HG03460 (cell line): ENCODE results near the gene FIG4.
"Not testable (repeated sequence)": the region's sequence is repeated elsewhere in the genome, so short reads cannot be mapped to it uniquely, and the experiment has no call there.

ENCODE experiments used
- ATAC-seq: cut with Tn5 transposase; IDR thresholded peaks from one replicate; pipeline ENCODE4 v1.9.1; 2021; ENCODE audit not compliant: unreplicated experiment

FIG4 gene

DNA sequence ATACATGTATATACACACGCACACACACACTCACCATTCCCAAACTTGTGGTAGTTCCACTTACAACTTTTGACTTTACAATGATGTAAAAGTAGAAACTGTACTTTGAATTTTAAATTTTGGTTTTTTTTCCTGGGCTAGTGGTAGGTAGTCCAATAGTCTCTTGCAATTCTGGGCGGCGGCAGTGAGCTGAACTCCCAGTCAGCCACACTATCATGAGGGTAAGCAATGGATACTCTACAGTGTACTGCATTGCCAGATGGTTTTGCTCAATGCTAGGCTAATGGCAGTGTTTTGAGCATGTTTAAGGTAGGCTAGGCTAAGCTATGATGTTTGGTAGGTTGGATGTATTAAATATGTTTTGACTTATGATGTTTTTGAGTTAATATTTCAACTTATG is 150.8 kb downstream of the FIG4 start:
- ATAC-seq: no peak

DNA sequence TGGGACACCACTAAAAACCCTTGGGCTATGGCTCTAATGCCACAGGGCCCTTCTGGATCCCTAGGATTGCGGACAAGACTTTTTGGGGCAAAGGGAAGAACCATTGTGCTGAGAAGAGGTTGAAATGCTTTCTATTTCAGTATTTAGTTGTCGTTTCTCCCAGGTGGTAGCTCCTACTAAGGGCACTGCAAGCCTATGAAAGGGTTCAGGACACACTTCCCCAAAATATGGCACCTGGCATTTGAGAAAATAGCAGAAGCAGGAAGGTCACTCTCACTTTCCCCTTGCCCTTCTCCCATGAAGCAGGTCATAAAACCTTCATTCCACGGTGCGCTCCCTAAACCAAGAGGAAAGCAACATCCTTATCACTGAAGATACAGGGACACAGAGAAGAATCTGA is 161.6 kb downstream of the FIG4 start:
- ATAC-seq: no peak

DNA sequence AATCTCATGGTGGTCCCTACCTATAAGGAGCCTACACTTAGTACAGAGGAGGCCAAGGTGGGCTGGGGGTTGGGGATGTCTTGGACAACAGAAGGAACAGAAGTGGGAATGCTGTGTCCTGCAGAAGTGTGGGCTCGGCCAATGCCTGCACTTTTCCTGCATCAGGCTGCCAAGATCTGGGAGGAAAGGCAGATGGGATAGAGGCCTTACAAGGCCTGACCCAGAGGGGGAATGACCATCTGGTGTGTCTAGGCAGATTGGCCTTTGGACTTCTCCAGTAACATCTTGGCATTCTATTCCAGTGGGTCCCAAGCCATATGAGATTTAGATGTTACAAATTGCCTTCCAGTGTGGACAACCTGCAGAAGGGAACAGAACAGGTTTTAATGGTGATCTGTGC is 162.3 kb downstream of the FIG4 start:
- ATAC-seq: no peak

DNA sequence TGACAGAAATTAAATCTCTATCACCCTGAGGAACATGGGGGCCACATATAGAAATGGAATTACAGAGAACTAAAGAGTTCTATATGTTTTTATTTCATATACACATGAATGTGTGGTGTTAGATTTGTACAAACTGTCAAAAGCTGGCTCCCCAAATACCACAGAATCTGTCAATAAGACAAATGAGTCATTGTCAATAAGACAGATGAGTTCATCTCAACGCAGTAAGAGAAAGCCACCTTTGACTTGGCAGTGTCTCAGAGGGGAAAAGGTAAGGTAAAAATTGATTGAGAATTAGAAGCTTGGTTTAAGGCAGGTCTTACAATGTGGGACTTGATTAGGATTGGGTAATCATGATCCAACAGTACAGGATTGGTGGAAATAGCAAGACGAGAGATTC is 162.9 kb downstream of the FIG4 start:
- ATAC-seq: no peak

DNA sequence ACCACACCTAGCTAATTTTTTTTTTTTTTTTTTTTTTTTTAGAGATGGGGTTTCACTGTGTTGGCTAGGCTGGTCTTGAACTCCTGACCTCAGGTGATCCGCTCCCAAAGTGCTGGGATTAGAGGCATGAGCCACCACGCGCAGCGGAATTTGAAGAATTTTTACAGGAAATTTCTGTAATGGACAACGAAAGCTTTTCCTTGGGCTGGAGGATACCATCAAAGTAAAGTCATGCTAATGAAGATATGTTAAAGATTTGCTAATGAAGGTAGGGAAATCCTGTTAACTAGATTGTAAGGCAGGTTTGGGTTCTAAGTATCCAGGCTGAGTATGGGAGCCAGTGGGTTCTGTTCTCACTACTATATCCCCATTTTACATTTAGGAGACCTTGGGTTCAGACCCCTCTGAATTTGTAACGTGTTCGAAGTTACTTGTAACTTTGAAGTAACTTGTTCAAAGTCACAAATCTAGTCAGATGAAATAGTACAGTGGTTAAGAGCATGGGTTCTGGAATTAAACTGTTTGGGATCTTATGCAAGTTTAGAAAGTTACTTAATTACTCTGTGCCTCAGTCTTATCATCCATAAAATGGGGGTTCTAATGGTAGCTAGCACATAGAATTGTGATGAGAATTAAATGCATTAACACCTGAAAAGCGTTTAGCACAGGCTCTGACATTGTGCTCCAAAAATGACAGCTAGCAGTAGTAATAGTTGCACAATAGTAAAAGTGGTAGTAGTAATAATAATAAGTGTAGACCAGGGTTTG is 163.6 kb downstream of the FIG4 start:
- ATAC-seq: no peak

DNA sequence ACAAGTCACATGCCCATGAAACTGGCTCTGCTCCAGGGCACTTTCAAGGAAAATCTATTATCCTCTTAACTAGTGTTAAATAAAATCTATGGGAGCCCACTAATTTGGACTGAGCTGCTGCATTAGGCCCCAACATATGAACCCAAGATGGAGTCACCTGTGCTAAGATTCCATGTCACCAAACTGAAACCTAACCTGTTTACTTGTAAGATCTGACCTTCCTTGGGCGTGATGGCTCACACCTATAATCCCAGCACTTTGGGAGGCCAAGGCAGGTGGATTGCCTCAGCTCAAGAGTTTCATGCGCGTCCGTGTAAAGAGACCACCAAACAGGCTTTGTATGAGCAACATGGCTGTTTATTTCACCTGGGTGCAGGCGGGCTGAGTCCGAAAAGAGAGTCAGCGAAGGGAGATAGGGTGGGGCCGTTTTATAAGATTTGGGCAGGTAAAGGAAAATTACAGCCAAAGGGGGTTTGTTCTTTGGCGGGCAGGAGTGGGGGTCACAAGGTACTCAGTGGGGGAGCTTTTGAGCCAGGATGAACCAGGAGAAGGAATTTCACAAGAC is 164.5 kb downstream of the FIG4 start:
- ATAC-seq: not testable (repeated sequence)

DNA sequence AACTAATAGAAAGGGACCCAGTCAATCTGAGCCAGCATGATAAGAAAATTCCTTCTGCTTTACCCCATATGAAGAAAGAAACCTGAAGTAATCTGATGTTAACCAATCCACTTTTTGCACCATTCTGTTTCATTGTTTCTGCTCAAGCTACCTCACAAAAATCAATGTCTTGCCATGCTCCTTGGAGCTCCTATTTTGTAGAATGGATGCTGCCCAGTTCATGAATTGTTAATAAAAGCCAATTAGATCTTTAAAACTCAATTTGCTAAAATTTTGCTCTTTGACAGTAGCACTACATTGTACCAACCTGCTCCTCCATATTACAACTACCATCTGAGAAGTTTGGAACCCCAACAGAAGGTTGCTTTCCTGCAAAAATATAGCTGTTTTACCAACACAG is 170.8 kb downstream of the FIG4 start:
- no peak for ATAC-seq

DNA sequence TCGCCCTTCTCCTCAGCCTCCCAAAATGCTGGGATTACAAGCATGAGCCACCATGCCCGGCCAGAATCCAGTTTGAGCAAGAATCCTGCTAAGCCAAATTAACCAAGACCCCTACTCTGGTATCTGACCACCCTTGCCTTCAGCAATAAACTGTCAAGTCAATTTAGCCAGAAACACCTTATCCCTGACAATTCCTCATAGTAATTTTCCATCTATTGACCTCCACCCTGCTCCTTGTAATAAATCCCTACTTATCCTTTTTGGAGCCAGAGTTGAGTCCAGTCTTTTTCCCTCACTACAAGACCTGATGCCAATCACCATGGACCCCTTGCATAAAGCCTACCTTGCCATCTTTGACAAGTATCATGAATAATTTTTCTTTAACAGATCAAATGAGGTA is 173.0 kb downstream of the FIG4 start:
- ATAC-seq: no peak

DNA sequence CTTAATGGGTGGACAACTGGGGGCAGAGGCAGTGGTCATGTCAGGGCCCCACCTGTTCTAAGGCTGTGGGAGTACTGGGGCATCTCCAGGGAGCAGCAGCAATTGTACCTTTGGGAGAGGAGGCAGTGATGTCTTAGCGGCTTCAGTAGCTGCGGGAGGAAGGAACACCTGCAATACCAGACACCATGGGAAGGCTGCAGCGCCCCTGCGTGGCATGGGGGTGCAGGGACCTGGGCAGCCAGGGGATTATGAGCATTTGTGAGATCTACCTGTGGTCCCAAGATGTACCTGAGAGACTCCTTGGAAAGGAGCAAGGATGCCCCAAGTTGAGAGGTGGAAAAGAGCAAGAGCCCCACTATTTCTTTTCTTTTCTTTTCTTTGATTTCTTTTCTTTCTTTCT is 174.9 kb downstream of the FIG4 start:
- ATAC-seq: no peak

DNA sequence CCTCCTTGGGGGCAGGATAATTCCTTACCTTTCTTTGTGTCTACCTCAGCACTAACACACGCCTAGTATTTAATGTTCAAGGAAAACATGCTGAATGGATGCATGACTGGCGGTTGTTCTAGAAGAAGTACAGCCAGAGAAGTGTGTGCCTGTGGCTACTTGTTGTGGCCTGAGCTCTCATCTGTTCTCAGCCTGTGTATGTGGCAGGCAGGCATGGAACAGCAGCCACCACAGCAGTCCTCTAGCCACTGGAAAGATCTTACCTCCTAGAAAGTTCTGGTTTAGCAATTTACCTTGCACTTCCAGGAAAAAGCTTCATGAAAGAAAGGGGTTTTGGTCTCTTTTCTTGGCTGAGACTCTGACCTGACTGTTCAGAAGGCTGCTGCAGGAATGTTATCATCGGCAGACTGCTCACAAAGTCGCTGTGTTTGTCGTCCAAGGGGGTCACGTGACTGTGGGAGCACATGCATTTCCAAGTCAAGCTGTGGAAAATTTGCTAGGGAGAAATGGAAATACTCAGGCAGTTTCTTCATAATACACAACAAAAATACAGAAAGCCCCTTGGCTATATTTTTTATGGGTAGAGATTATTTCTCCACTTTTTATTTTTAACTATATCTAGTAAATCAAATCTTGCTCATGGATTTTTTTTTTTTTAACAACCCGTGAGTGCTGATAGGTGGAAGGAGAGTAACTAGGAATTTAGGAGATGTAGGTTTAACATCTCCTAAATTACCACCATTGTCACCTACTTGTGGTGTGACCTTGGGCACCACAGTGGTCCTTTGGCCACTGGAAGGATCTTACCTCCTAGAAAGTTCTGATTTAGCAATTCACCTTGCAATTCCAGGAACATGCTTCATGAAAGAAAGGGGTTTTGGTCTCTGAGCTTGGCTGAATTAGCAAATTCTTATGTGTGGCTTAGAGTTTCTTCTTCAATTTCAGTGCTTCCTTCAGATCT is 176.2 kb downstream of the FIG4 start:
- ATAC-seq: no peak

DNA sequence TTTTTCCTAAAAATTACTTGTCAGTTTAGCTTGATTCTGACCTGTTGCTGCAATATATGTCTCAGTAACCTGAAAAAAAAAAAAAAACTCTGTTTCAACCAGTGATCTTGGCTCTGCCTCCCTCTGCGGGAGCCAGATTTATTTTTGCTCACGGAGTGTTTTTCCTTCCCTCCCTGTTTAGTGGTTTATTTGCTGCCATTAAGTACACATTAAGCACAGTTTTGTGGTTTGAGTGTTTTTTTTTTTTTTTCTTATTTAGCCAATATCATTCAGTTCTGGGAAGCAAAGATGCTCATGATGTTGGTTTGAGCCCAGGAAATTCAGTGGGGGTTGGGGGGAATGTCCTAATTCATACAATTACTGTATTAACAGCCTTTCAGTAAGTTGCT is 176.9 kb downstream of the FIG4 start:
- no peak for ATAC-seq

DNA sequence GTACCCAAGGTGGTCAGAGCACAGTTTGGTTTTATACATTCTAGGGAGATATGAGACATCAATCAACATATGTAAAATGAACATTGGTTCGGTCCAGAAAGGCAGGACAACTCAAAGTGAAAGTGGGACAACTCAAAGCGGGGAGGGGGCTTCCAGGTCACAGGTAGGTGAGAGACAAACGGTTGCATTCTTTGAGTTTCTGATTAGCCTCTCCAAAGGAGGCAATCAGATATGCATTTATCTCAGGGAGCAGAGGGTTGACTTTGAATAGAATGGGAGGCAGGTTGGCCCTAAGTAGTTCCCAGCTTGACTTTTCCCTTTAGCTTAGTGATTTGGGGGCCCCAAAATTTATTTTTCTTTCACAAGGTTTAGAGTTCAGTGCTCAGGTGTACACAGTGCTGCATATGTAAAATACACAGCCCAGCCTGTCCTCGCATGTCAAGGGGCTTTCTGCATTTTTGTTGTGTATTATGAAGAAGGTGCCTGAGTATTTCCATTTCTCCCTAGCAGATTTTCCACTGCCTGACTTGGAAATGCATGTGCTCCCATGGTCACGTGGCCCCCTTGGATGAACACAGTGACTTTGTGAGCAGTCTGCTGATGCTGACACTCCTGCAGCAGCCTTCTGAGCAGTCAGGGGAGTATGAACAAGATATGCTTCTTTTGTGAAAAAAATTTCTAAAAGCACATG is 178.4 kb downstream of the FIG4 start:
- not testable (repeated sequence) for ATAC-seq

DNA sequence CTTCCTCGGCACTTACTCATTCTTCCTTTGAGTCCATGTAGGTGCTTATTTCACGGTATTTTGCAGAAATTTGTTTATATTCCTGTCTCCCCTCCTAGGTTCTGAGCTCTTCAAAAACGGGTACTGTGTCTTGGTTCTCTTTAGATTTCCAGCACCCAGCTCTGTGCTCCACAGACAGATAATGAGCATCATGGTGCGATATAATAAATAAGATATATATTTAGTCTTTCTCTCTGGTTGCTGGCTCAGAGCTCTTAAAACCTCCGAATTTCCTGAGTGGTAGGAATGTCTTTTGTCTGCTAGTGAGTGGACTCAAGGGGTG is 179.0 kb downstream of the FIG4 start:
- ATAC-seq: no peak

DNA sequence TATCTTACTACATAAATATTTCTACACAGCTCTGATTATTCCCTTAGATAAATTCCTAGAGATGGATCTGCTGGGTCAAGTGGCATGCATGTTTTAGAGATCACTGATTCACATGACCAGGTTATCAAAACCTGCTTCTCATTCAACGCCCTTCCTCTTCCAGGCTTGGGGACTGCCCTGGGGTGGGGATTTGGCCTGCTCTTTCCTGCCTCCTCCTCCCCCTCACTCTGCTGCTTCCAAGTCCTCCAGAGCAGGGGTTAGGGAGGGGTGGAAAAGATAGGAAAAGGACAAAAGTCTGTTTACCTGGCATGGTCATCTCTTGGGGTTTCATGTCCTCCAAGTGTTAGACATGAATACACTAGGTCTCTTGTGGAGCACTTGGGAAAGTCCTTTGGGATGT is 181.5 kb downstream of the FIG4 start:
- ATAC-seq: no peak

DNA sequence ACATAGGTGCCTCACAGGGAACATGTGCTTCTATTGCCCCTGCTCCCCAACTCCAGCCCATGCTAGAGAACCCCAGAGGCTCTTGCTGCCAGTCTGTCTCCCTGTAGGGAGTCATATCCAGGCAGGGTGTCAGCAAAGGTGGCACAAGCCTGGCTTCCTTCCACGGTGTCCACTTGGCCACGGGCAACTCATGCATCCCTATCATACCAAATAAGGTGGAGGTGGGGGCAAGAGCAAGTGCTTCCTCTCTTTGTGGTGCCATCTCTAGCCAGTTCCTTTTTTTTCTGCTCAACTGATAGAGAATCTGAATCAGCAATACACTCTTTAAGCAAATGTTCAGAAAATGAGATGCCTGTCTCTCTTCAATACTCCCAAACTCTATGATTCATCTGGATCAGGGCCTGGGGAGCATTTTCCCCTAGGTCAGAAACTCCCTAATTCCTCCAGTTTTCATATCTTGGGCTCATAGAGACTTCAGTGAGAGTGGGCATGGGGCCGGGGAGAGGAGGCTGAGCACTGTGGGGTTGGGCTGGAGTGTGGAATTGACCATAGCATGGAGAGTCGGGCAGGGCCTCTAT is 182.0 kb downstream of the FIG4 start:
- no peak for ATAC-seq

DNA sequence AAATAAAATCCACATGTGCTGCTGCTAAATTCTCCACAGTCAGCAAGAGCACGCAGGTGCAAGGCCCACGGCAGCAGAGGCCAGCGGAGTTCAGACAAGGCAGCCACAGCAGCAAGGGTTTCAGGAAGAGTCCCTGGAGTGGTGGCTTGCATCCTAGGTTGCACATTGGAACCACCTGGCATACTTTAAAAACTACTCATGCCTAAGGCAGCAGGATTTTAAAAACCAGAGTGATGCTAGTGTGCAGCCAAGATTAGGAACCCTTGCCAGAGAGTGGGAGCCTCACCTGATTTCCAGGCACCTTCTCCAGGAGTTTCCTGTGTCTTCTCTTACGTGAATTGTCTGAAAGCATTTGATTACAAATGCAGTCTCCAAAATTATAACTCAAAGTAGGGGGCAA is 183.0 kb downstream of the FIG4 start:
- ATAC-seq: no peak

DNA sequence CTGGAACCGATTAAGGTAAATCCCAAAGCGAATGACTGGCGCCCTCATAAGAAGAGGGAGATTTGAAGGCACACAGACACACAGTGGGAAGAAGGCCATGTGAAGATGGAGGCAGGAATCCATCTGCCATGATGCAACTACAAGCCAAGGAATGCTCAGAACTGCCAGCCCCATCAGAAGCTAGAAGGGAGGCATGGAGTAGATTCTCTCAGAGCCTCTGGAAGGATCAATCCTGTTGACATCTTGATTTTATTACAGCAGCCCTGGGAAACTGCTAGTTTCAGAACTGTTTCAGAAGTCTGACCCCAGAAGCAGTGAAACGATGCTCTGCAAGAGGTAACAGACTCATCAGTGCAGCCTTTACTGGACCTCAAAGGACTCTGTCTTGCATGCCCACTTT is 183.5 kb downstream of the FIG4 start:
- no peak for ATAC-seq
